Stimulated activated CD4-positive, alpha-beta T cell treated with anti-CD3 and anti-CD28 coated beads, Interleukin-2, amount 100 ng/mL, for 4 hours (primary cell): ENCODE data around the gene OSTF1.
A peak's percentile ranks its signal among the peaks of the same experiment; 100 is the strongest.

Source experiments
- DNase-seq: peaks from one replicate; pipeline ENCODE4 v3.0.0-alpha.2; 2020; ENCODE audit warnings: low read depth

OSTF1 gene

GRCh38 chr9:75167281-75167680 lies 79.0 kb downstream of the OSTF1 start:
- DNase-seq = no peak

GRCh38 chr9:75168270-75169178 lies 80.2 kb downstream of the OSTF1 start:
- DNase-seq = no peak

GRCh38 chr9:75169623-75170022 lies 81.3 kb downstream of the OSTF1 start:
- DNase-seq = no peak

GRCh38 chr9:75170898-75171360 lies 82.6 kb downstream of the OSTF1 start:
- DNase-seq = no peak

- no peak for DNase-seq
Observed at GRCh38 chr9:75175395-75175794, 87.1 kb downstream of the OSTF1 start.

- DNase-seq = no peak
Observed at GRCh38 chr9:75176037-75176436, 87.7 kb downstream of the OSTF1 start.

- DNase-seq = no peak
Observed at GRCh38 chr9:75181750-75182149, 93.4 kb downstream of the OSTF1 start.

- DNase-seq = no peak
Observed at GRCh38 chr9:75183306-75183705, 95.0 kb downstream of the OSTF1 start.

GRCh38 chr9:75184471-75184870 lies 96.2 kb downstream of the OSTF1 start:
- DNase-seq = no peak

GRCh38 chr9:75185585-75186170 lies 97.4 kb downstream of the OSTF1 start:
- DNase-seq = peak; percentile 28

- DNase-seq = no peak
Observed at GRCh38 chr9:75186767-75187380, 98.6 kb downstream of the OSTF1 start.

GRCh38 chr9:75188756-75189155 lies 100.4 kb downstream of the OSTF1 start:
- DNase-seq = no peak

GRCh38 chr9:75190762-75191161 lies 102.4 kb downstream of the OSTF1 start:
- no peak for DNase-seq
